Measurements from ENCODE around the gene ACTN2. TPM values are rescaled to one million over a fixed set of nuclear protein-coding genes. Genes with fewer than 3 reads are reported as not detected.

The ACTN2 gene
- polyA plus RNA-seq, 3 donors: 0.07 TPM; not detected in 2

GRCh38 chr1:236757640-236758039 is 71.3 kb downstream of the ACTN2 start:
- no peak overlapping the region for H3K27ac Mint-ChIP-seq
- peaks cover 3% of the 10 kb centered on the region for H3K4me1 Mint-ChIP-seq
- Histone ChIP-seq H3K9ac (ENCODE audit: insufficient read depth, low read length, poor library complexity, severe bottlenecking) (no peak overlapping the region), H3K4me1 (ENCODE audit: control insufficient read depth in 1 of 2, insufficient read depth in 2 of 2, low read length in 2 of 2) (no peaks in the 10 kb centered on the region), H3K27ac (ENCODE audit: low read depth in 1 of 2, low read length in 2 of 2) (no peak overlapping the region), H2AFZ (ENCODE audit: insufficient read depth, low read depth, low read length, poor library complexity, severe bottlenecking) (no peak overlapping the region), H3K36me3 (replicated peaks in 1 of 2; ENCODE audit: control insufficient read depth in 1 of 2, insufficient read depth in 2 of 2, low read length in 2 of 2) (no peaks in the 10 kb centered on the region), H3K4me2 (replicated peaks; ENCODE audit: extremely low read depth, low read length, poor library complexity, severe bottlenecking) (no peak overlapping the region), H4K20me1 (ENCODE audit: insufficient read depth, low read length) (no peaks in the 10 kb centered on the region), H3K4me3 (replicated peaks in 1 of 3; ENCODE audit: low read depth in 2 of 3, low read length in 3 of 3) (no peak overlapping the region), H3K9me3 (replicated peaks in 1 of 2; ENCODE audit: control insufficient read depth in 1 of 2, insufficient read depth in 1 of 2, low read length in 2 of 2) (no peaks in the 10 kb centered on the region), H3K79me2 (ENCODE audit: insufficient read depth, low read length) (no peaks in the 10 kb centered on the region), H3K27me3 (ENCODE audit: control insufficient read depth in 2 of 2, insufficient read depth in 2 of 2, low read length in 2 of 2) (no peaks in the 10 kb centered on the region)
- H3K9me3 Mint-ChIP-seq: no peaks in the 10 kb centered on the region
- WGBS (ENCODE audit: insufficient coverage): no CpG with 5 or more reads among the region's 2 CpGs
- intact Hi-C loops (cut with micrococcal nuclease): no loop called here
- H3K4me3 Mint-ChIP-seq: no peak overlapping the region
- DNase-seq: no peak
- no peak for TF ChIP-seq CTCF (IDR thresholded peaks at IDR 0.05)
- H3K27me3 Mint-ChIP-seq (ENCODE audit: low read depth in 3 of 3): peaks cover 0 to 7% (median 2%) of the 10 kb centered on the region in 3 donors
- no peaks in the 10 kb centered on the region for H3K36me3 Mint-ChIP-seq

- Histone ChIP-seq H2AFZ (ENCODE audit: insufficient read depth, low read depth, low read length, poor library complexity, severe bottlenecking) (peak overlapping the region; percentile 21), H3K27me3 (ENCODE audit: control insufficient read depth in 2 of 2, insufficient read depth in 2 of 2, low read length in 2 of 2) (peaks cover 0 to 3% of the 10 kb centered on the region in 2 donors), H3K79me2 (ENCODE audit: insufficient read depth, low read length) (no peaks in the 10 kb centered on the region), H3K4me1 (ENCODE audit: control insufficient read depth in 1 of 2, insufficient read depth in 2 of 2, low read length in 2 of 2) (no peaks in the 10 kb centered on the region), H3K36me3 (replicated peaks in 1 of 2; ENCODE audit: control insufficient read depth in 1 of 2, insufficient read depth in 2 of 2, low read length in 2 of 2) (no peaks in the 10 kb centered on the region), H3K9me3 (replicated peaks in 1 of 2; ENCODE audit: control insufficient read depth in 1 of 2, insufficient read depth in 1 of 2, low read length in 2 of 2) (no peaks in the 10 kb centered on the region), H3K27ac (ENCODE audit: low read depth in 1 of 2, low read length in 2 of 2) (no peak overlapping the region), H3K9ac (ENCODE audit: insufficient read depth, low read length, poor library complexity, severe bottlenecking) (no peak overlapping the region), H4K20me1 (ENCODE audit: insufficient read depth, low read length) (no peaks in the 10 kb centered on the region), H3K4me2 (replicated peaks; ENCODE audit: extremely low read depth, low read length, poor library complexity, severe bottlenecking) (no peak overlapping the region), H3K4me3 (replicated peaks in 1 of 3; ENCODE audit: low read depth in 2 of 3, low read length in 3 of 3) (no peak overlapping the region)
- peak; percentile 21 to 54 (median 42) for DNase-seq
- WGBS (ENCODE audit: insufficient coverage): 63% methylated on average over 1 of the region's 3 CpGs
- Mint-ChIP-seq H3K36me3 (no peaks in the 10 kb centered on the region), H3K4me1 (peaks cover 3% of the 10 kb centered on the region), H3K27ac (no peak overlapping the region), H3K9me3 (no peaks in the 10 kb centered on the region), H3K4me3 (peak overlapping the region in 1 of 2 donors; percentile 58), H3K27me3 (ENCODE audit: low read depth in 3 of 3) (peaks cover 0 to 4% (median 2%) of the 10 kb centered on the region in 3 donors)
- intact Hi-C loops (cut with micrococcal nuclease): no loop called here
- TF ChIP-seq CTCF (IDR thresholded peaks at IDR 0.05): peak; percentile 88
Observed at GRCh38 chr1:236759252-236759859, 73.1 kb downstream of the ACTN2 start.

All from CD14-positive monocyte (primary cell).